Breast epithelium (tissue), 3 donors: ENCODE results near the gene PMEL.

ENCODE experiments used
- CTCF ChIP-seq, 3 donors: fragments of 450-650 bp; IDR thresholded peaks; one replicate each; pipeline ENCODE4 v1.5.1; 2016 to 2017; ENCODE audit warnings: antibody characterized with exemption in 3 of 3, mild to moderate bottlenecking in 3 of 3, moderate library complexity in 3 of 3
- POLR2A ChIP-seq: fragments of 450-650 bp; IDR thresholded peaks from one replicate; pipeline ENCODE4 v1.6.1; 2016; ENCODE audit warnings: antibody characterized with exemption, mild to moderate bottlenecking, moderate library complexity
- POLR2AphosphoS5 ChIP-seq, 3 donors: sonication (generic); formaldehyde crosslinking; IDR thresholded peaks; one replicate each; pipeline ENCODE4 v1.6.1; 2017; ENCODE audit warnings: antibody characterized with exemption in 3 of 3

- no peak for TF ChIP-seq CTCF (IDR thresholded peaks at IDR 0.05)
- TF ChIP-seq POLR2AphosphoS5 (IDR thresholded peaks at IDR 0.05): no peak
- no peak for TF ChIP-seq POLR2A
Measured at GRCh38 chr12:55965240-55965639, 602 bp downstream of the PMEL start.
